ENCODE measurements around the gene BRSK2. TPM values are rescaled to one million over a fixed set of nuclear protein-coding genes. Genes with fewer than 3 reads are reported as not detected.

Gene BRSK2
- total RNA-seq, 4 donors from 2014 or later: 0.72 to 1.6 (median 0.82) TPM; not detected in 1

DNA sequence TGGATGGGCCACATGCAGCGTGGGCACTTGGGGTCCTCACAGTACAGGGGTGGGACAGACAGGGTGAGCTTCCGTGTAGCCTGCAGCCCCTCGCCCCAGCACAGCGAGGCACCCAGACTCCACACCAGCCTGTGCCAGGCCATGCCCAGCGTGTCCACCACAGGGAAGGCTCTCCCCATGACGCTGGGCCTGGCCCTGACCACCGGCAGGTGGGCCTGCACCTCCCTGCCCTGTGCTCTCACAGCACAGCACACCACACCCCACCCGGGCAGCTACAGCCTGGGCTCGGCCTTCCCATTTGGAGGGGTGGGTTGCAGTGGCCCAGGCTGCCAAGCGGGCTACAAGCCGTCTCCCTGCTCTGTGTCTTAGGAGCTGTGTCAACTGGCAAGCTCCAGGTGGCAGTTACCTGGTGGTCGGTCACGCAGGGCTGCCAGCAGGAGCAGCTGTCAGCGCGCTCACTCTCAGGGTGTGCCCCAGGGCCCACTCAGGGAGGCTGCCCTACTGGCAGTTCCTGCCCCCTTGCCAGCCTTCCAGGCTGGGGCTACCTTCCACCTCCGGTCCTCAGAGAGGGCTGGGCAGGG, 92.2 kb downstream of the BRSK2 start:
- no peak for DNase-seq (ENCODE audit: low spot score)
- TF ChIP-seq, protein P1, sequence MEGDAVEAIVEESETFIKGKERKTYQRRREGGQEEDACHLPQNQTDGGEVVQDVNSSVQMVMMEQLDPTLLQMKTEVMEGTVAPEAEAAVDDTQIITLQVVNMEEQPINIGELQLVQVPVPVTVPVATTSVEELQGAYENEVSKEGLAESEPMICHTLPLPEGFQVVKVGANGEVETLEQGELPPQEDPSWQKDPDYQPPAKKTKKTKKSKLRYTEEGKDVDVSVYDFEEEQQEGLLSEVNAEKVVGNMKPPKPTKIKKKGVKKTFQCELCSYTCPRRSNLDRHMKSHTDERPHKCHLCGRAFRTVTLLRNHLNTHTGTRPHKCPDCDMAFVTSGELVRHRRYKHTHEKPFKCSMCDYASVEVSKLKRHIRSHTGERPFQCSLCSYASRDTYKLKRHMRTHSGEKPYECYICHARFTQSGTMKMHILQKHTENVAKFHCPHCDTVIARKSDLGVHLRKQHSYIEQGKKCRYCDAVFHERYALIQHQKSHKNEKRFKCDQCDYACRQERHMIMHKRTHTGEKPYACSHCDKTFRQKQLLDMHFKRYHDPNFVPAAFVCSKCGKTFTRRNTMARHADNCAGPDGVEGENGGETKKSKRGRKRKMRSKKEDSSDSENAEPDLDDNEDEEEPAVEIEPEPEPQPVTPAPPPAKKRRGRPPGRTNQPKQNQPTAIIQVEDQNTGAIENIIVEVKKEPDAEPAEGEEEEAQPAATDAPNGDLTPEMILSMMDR (IDR thresholded peaks at IDR 0.05): no peak
- ATAC-seq (ENCODE audit: low FRiP score): no peak

DNA sequence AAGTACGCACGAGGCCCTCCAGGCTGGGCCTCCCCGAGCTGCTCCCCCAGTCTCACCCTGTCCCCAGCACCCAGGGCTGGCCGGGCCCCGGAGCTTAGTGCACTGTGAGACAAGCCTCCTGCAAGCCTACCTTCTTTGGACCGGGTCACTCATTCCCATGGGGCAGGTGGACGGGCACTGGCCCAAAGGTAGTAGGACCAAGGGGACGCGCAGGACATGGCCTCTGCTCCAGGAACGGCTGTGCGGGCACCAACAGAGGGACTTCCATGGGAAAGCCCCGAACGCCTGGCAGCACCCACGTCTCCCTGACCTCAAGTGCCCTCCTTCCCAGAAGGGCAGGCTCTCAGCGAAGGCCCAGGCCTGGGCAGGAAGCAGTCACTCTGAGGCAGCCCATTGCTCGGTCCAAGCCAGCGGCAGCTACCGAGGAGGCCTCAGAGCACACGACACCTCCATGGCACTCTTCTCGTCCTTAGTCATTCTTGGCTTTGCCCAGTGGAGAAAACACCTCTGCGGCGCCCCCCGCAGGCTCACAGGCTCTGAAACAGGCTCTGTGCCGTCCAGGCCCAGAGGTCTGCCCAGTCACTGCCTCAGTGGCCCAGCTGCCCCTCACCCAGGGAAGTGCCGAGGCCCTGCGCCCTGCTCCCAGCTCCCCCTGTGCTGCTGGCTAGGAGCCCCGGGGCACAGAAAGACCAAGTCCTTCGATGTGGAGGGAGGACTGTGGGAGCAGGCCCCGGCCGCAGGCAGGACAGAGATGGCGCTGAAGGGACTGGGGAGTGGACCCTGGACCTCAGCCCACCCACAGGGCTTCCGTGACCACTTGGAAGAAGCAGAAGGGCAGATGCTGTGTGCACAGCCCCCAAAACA, 93.1 kb downstream of the BRSK2 start:
- TF ChIP-seq, protein P1 (IDR thresholded peaks at IDR 0.05): no peak
- ATAC-seq (ENCODE audit: low FRiP score): no peak
- no peak for DNase-seq (ENCODE audit: low spot score)

DNA sequence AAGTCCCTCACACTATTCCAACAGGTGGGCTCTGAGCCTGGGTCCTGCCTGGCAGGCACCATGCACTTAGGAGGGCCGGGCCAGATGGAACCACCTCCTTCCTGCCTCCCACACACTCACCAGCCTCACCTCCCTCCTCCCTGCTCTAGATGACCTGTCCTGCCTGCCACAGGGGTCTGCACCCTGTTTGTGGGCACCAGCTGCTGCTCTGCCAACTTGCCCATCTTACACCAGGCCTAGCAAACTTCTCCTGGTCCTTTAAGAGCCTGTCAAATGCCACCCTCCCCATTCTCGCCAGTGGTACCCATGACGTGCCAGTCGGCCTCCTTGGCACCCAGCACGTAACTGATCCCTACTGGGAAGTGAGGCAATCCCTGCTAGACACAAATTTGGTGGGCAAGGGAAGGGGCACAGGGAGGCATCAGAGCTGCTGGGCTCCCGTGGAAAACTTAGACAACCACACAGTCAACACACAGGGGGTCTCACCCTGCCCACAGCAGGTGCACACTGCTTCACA, 93.8 kb downstream of the BRSK2 start:
- ATAC-seq (ENCODE audit: low FRiP score) (no peak), DNase-seq (ENCODE audit: low spot score) (no peak)
- TF ChIP-seq, protein P1 (IDR thresholded peaks at IDR 0.05): no peak

DNA sequence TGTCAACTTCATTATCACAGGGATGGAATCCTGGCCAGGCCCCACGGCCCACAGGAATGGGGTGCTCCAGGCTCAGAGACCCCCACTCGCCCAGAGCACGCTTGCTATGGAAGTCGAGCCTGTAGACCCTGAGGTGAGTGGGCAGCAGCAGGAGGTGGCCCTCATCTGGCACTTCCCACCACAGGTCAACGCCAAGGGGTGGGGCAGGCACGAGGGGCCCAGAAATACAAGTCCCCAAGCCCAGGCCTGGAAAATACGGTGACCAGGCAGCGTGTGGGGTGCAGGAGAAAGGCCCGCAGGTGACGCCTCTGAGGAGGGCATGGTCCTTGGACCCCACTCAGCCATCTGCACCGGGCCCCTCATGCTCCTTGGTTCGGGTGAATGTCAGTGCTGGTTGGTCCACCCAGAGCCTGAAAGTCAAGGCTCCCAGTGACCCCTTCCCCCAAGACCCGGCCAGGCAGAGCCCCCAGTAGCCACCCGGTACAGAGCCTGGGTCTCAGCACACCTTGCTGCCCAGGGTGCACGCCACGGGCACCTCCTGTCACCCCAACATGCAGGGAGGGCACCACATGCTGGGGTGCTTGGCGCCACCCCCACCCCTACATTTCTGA, 94.4 kb downstream of the BRSK2 start:
- TF ChIP-seq, protein P1 (IDR thresholded peaks at IDR 0.05): no peak
- DNase-seq (ENCODE audit: low spot score) (no peak), ATAC-seq (ENCODE audit: low FRiP score) (no peak)

DNA sequence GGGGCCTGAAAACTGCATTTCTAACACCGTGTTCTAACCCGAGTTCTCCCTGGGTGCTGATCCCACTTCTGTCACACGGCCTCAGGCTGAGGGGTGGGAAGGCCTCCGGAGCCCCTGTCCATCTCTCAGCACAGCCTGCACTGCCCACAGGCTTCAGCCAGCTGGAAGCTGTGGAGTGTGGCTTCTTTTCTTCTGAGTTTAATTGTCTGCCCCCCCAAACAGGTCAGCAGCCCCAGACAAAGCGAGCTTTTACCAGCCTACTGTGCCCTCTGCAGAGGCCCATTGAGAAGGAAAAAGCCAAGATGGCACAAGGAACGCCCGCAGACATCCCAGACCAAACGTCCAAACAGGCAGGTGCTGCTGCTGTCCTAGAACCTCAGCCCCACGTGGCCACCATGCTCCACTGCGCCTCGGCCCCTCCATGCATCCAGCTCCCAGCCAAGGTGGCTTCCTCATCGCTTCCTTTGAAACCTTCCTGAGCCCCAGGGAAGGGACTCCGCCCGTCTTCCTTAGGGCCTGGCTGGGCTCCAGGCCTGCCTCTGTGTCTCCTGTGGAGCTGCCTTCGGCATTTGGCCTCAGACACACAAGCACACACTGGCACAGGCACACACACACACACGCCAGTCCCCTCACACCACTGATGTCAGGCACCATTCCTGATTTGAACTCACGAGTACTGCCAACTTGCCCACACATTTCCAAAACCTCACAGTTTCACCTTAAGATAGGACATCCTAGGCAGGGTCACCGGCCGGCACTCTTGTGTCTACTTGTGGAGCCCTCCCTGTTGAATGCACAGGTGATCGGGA, 95.2 kb downstream of the BRSK2 start:
- no peak for DNase-seq (ENCODE audit: low spot score)

DNA sequence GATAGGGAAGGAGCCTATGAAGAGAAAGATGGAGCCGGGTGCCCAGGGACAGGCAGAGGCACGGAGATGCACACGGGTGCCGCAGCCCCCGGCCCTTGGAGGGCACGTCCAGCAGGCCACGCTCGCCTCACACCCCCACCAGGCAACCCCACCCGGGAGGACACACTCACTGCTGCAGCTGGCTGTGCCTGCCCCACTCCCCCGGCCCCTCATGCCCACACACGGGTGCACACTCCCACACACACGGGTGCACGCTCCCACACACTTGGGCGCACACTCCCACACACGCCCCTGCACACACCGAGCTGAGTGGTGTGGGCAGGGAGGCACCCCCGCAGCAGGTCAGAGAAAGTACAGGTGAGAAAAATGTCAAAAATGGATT, 95.8 kb downstream of the BRSK2 start:
- DNase-seq (ENCODE audit: low spot score) (no peak), ATAC-seq (ENCODE audit: low FRiP score) (no peak)
- TF ChIP-seq, protein P1 (IDR thresholded peaks at IDR 0.05): no peak

More for the DNA sequence above, 95.2 kb downstream of the BRSK2 start:
- TF ChIP-seq, protein P1 (IDR thresholded peaks at IDR 0.05): no peak
- no peak for ATAC-seq (ENCODE audit: low FRiP score)
